HepG2 (cell line): ENCODE results near the gene DDR1. TPM values are rescaled to one million over a fixed set of nuclear protein-coding genes. Genes with fewer than 3 reads are reported as not detected.

Experiments used
- BORCS8-MEF2B ChIP-seq: sonication (generic); formaldehyde crosslinking; IDR thresholded peaks from 2 replicates; pipeline ENCODE4 v1.8.0; 2022; ENCODE audit warnings: mild to moderate bottlenecking, missing genetic modification reagents
- CBFB ChIP-seq: sonication (generic); formaldehyde crosslinking; IDR thresholded peaks from 2 replicates; pipeline ENCODE4 v1.4.0; 2020; ENCODE audit warnings: missing genetic modification reagents
- HMGXB4 ChIP-seq, 2 experiments: sonication (generic) in 1 of 2; formaldehyde crosslinking in 1 of 2; IDR thresholded peaks; 2 replicates each; pipeline versions ENCODE4 v1.4.0 to v1.6.1; 2018 to 2020; ENCODE audit warnings: missing genetic modification reagents in 2 of 2, borderline replicate concordance in 1 of 2, low read depth in 1 of 2, mild to moderate bottlenecking in 1 of 2, missing biosample characterization in 1 of 2
- KLF9 ChIP-seq: IDR thresholded peaks from 2 replicates; pipeline ENCODE4 v1.6.1; 2016; ENCODE audit warnings: low read depth
- MXD4 ChIP-seq: IDR thresholded peaks from 2 replicates; pipeline ENCODE4 v1.6.1; 2016; ENCODE audit warnings: mild to moderate bottlenecking, missing biosample characterization, missing genetic modification reagents
- PLSCR1 ChIP-seq: sonication (generic); formaldehyde crosslinking; IDR thresholded peaks from 2 replicates; pipeline ENCODE4 v1.5.0; 2020; ENCODE audit warnings: missing genetic modification reagents, mild to moderate bottlenecking, borderline replicate concordance
- PPARG ChIP-seq: conservative IDR thresholded peaks from 2 replicates; pipeline ENCODE4 v1.6.1; 2016; ENCODE audit warnings: missing biosample characterization, missing genetic modification reagents
- RBAK ChIP-seq: sonication (generic); formaldehyde crosslinking; IDR thresholded peaks from 2 replicates; pipeline ENCODE4 v1.5.1; 2020; ENCODE audit warnings: mild to moderate bottlenecking, missing genetic modification reagents
- RFXANK ChIP-seq: IDR thresholded peaks from 2 replicates; pipeline ENCODE4 v1.6.1; 2016
- RORA ChIP-seq: sonication (generic); formaldehyde crosslinking; IDR thresholded peaks from 2 replicates; pipeline ENCODE4 v1.5.0; 2020; ENCODE audit warnings: mild to moderate bottlenecking, missing genetic modification reagents, moderate library complexity
- SMC3 ChIP-seq: IDR thresholded peaks from 2 replicates; pipeline ENCODE4 v1.6.1; 2011; ENCODE audit warnings: low read length, improper control_type of control experiment
- WIZ ChIP-seq: sonication (generic); formaldehyde crosslinking; IDR thresholded peaks from 2 replicates; pipeline ENCODE4 v1.5.1; 2020; ENCODE audit warnings: mild to moderate bottlenecking, missing genetic modification reagents
- ZBTB1 ChIP-seq: sonication (generic); formaldehyde crosslinking; IDR thresholded peaks from 2 replicates; pipeline ENCODE4 v1.4.0; 2020; ENCODE audit warnings: missing genetic modification reagents, borderline replicate concordance
- ZBTB33 ChIP-seq: sonication (generic); formaldehyde crosslinking; IDR thresholded peaks from 2 replicates; pipeline ENCODE4 v1.4.0; 2020; ENCODE audit warnings: missing genetic modification reagents
- ZNF335 ChIP-seq: sonication (generic); formaldehyde crosslinking; IDR thresholded peaks from 2 replicates; pipeline ENCODE4 v1.4.0; 2020; ENCODE audit warnings: missing genetic modification reagents
- ZNF362 ChIP-seq: sonication (generic); formaldehyde crosslinking; IDR thresholded peaks from 2 replicates; pipeline ENCODE4 v1.4.0; 2020; ENCODE audit warnings: missing genetic modification reagents, mild to moderate bottlenecking, borderline replicate concordance
- ZNF550 ChIP-seq: sonication (generic); formaldehyde crosslinking; IDR thresholded peaks from 2 replicates; pipeline ENCODE4 v1.4.0; 2020; ENCODE audit warnings: mild to moderate bottlenecking, missing genetic modification reagents, borderline replicate concordance
- ZNF570 ChIP-seq: sonication (generic); formaldehyde crosslinking; IDR thresholded peaks from 2 replicates; pipeline ENCODE4 v1.4.0; 2020; ENCODE audit warnings: mild to moderate bottlenecking, missing genetic modification reagents, borderline replicate concordance
- ZNF577 ChIP-seq: sonication (generic); formaldehyde crosslinking; IDR thresholded peaks from 2 replicates; pipeline ENCODE4 v1.4.0; 2020; ENCODE audit warnings: mild to moderate bottlenecking, low read depth, missing genetic modification reagents, borderline replicate concordance
- ZNF891 ChIP-seq: sonication (generic); formaldehyde crosslinking; IDR thresholded peaks from 2 replicates; pipeline ENCODE4 v1.5.0; 2020; ENCODE audit warnings: mild to moderate bottlenecking, missing genetic modification reagents
- ZSCAN12 ChIP-seq: sonication (generic); formaldehyde crosslinking; IDR thresholded peaks from 2 replicates; pipeline ENCODE4 v1.9.0; 2021; ENCODE audit warnings: mild to moderate bottlenecking, missing genetic modification reagents
- ZSCAN9 ChIP-seq: IDR thresholded peaks from 2 replicates; pipeline ENCODE4 v1.6.1; 2016; ENCODE audit warnings: borderline replicate concordance
- polyA plus RNA-seq, 8 experiments: library from polyadenylated mRNA; depleted of rRNA in 3 of 8; stranded (reverse) in 7 of 8; unstranded in 1 of 8; fragments of >200 nt; fragmentation: Illumina TruSeq in 4 of 8; extraction: Trizol in 4 of 8; gene quantifications; 2 replicates each; pipeline versions ENCODE4 v1.2.1 to v1.2.3, GENCODE V29; 2011 to 2016; ENCODE audit warnings: low read depth in 4 of 8, missing spikeins in 1 of 8, mixed read lengths in 1 of 8; ENCODE audit not compliant: insufficient read depth in 1 of 8
- total RNA-seq, 5 experiments: library from RNA; depleted of rRNA; stranded (reverse); fragments of >200 nt; fragmentation: Illumina TruSeq; extraction: Trizol; gene quantifications; 2 replicates each; pipeline ENCODE4 v1.2.3, GENCODE V29; 2016; ENCODE audit warnings: low read depth in 1 of 5
- TF ChIP-seq, protein P1 (sequence below): IDR thresholded peaks from 2 replicates; pipeline ENCODE4 v1.6.1; 2018; ENCODE audit warnings: missing genetic modification reagents, mild to moderate bottlenecking, missing compliant biosample characterization

The DDR1 gene
- total and polyA plus RNA-seq, 2 of the 13 experiments (the other 11 are each of a cell fraction or from before 2014, with no cell fraction given) = 16.7 to 20.2 TPM

DNA sequence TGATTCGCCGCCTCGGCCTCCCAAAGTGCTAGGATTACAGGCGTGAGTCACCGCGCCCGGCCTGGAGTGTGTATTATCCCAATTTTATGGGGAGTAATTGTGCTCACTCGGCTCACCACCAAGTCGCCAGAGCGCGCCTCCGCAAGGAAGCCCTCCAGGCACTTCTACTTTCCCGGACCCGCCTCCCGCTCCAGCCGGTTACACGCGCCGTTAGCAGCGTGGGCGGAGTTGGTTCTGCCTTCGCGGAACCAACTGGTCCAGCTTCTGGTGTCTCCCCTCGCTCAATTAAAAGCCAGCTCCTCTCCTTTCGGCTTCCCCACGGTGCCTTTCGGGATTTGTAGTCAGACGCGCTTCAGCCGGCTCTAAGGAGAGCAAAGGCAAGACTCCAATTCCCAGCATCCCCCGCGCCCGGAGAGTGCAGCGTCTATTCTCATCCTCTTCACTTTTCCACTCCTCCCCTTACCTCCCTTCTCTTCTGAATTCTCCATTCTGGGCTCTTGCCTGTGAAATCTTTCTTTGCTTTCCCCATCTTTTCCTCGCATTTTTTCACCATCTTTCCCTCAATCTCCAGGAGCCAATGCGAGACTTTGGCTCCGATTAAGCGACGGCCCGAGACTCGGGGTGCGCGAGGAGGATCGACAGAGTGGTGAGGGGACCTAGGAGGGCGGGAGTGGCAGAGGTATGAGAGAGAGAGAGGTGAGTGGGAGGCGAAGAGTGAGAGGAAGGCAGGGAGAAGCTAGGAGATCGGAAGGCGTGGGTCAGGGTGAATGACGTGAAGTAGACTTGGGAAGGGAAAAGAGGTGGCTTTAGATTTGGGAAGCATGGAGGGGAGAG is 23.7 kb downstream of the DDR1 start, which contains the start of gene GTF2H4 (continued):
- peak; percentile 87 to 97 for TF ChIP-seq HMGXB4 (CRISPR knock-in tag; IDR thresholded peaks at IDR 0.05; ENCODE audit: borderline replicate concordance in 1 of 2, low read depth in 1 of 2)
- TF ChIP-seq ZNF335 = 0 out of 2 replicates have a peak, but pooled peaks have one; percentile 70
- TF ChIP-seq RORA = no peak
- no peak for TF ChIP-seq ZSCAN12
- no peak for TF ChIP-seq PLSCR1 (CRISPR knock-in tag)
- TF ChIP-seq KLF9 = peak; percentile 68; the same call in 1 of the 2 replicates
- peak; percentile 92 for TF ChIP-seq MXD4 (CRISPR knock-in tag)
- TF ChIP-seq BORCS8-MEF2B (CRISPR knock-in tag) = peak; percentile 78
- peak; percentile 57; the same call in 1 of the 2 replicates for TF ChIP-seq ZNF891 (CRISPR knock-in tag)
- no peak; the same call in 1 of the 2 replicates for TF ChIP-seq ZSCAN9 (CRISPR knock-in tag)
- no peak for TF ChIP-seq SMC3
- TF ChIP-seq ZBTB1 (CRISPR knock-in tag) = peak; percentile 10; the same call in 1 of the 2 replicates
- TF ChIP-seq RFXANK = 0 out of 2 replicates have a peak, but pooled peaks have one; percentile 49
- peak; percentile 80; the same call in 1 of the 2 replicates for TF ChIP-seq CBFB (CRISPR knock-in tag)
- no peak for TF ChIP-seq PPARG
- TF ChIP-seq ZBTB33 (CRISPR knock-in tag) = peak; percentile 28; the same call in 1 of the 2 replicates
- no peak for TF ChIP-seq ZNF570
- TF ChIP-seq, protein P1, sequence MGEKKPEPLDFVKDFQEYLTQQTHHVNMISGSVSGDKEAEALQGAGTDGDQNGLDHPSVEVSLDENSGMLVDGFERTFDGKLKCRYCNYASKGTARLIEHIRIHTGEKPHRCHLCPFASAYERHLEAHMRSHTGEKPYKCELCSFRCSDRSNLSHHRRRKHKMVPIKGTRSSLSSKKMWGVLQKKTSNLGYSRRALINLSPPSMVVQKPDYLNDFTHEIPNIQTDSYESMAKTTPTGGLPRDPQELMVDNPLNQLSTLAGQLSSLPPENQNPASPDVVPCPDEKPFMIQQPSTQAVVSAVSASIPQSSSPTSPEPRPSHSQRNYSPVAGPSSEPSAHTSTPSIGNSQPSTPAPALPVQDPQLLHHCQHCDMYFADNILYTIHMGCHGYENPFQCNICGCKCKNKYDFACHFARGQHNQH (CRISPR knock-in tag) = peak; percentile 92
- no peak for TF ChIP-seq ZNF577 (CRISPR knock-in tag)
- no peak for TF ChIP-seq WIZ (CRISPR knock-in tag)
- peak; percentile 79 for TF ChIP-seq ZNF362 (CRISPR knock-in tag)
- no peak for TF ChIP-seq RBAK (CRISPR knock-in tag)
- peak; percentile 92; the same call in 1 of the 2 replicates for TF ChIP-seq ZNF550 (CRISPR knock-in tag)
